GM12865 (cell line): ENCODE data around the gene RPL18.

ENCODE experiments used
- DNase-seq: peaks from one replicate; pipeline ENCODE4 v3.0.0; 2010; ENCODE audit warnings: low read depth
- H3K4me3 ChIP-seq: 2 replicates; pipeline ENCODE4 v1.5.1; 2011; ENCODE audit warnings: mild to moderate bottlenecking, low read depth, low read length, control low read depth
- TF ChIP-seq, protein P1 (sequence below): IDR thresholded peaks from 2 replicates; pipeline ENCODE4 v1.5.1; 2011; ENCODE audit warnings: low read length, control low read depth, low read depth, inconsistent platforms; ENCODE audit not compliant: insufficient read depth; ENCODE audit errors: missing control alignments

RPL18 gene

GRCh38 chr19:48624067-48624594 lies 5.2 kb upstream of the RPL18 start:
- peak; percentile 98 for DNase-seq
- H3K4me3 ChIP-seq = peak overlapping the region; percentile 47
- TF ChIP-seq, protein P1, sequence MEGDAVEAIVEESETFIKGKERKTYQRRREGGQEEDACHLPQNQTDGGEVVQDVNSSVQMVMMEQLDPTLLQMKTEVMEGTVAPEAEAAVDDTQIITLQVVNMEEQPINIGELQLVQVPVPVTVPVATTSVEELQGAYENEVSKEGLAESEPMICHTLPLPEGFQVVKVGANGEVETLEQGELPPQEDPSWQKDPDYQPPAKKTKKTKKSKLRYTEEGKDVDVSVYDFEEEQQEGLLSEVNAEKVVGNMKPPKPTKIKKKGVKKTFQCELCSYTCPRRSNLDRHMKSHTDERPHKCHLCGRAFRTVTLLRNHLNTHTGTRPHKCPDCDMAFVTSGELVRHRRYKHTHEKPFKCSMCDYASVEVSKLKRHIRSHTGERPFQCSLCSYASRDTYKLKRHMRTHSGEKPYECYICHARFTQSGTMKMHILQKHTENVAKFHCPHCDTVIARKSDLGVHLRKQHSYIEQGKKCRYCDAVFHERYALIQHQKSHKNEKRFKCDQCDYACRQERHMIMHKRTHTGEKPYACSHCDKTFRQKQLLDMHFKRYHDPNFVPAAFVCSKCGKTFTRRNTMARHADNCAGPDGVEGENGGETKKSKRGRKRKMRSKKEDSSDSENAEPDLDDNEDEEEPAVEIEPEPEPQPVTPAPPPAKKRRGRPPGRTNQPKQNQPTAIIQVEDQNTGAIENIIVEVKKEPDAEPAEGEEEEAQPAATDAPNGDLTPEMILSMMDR = no peak

GRCh38 chr19:48623556-48624066 lies 4.6 kb upstream of the RPL18 start:
- H3K4me3 ChIP-seq = peak overlapping the region; percentile 43
- no peak for DNase-seq
- TF ChIP-seq, protein P1 = no peak

- H3K4me3 ChIP-seq = peak overlapping the region; percentile 91
- TF ChIP-seq, protein P1 = no peak
- peak; percentile 22 for DNase-seq
Observed at GRCh38 chr19:48619692-48620585, 961 bp upstream of the RPL18 start.

- TF ChIP-seq, protein P1 = no peak
- DNase-seq = peak; percentile 18
- peak overlapping the region; percentile 87 for H3K4me3 ChIP-seq
Observed at GRCh38 chr19:48618278-48618915, 581 bp downstream of the RPL18 start.

GRCh38 chr19:48617146-48617937 lies 1.6 kb downstream of the RPL18 start:
- peak overlapping the region; percentile 87 for H3K4me3 ChIP-seq
- DNase-seq = no peak

More at GRCh38 chr19:48617146-48617937, 1.6 kb downstream of the RPL18 start:
- TF ChIP-seq, protein P1 = no peak
